Fibroblast of skin of back (primary cell): ENCODE results near the gene EXOC2. TPM values are rescaled to one million over a fixed set of nuclear protein-coding genes. Genes with fewer than 3 reads are reported as not detected.

Experiments
- DNase-seq: peaks from one replicate; pipeline ENCODE4 v3.0.0-alpha.2; 2013
- polyA plus RNA-seq, 2 experiments: library from polyadenylated mRNA; unstranded; fragments of 120-200 nt; gene quantifications; one replicate each; pipeline ENCODE4 v1.2.1, GENCODE V29; 2013; ENCODE audit not compliant: insufficient read length in 2 of 2

The EXOC2 gene, protein sequence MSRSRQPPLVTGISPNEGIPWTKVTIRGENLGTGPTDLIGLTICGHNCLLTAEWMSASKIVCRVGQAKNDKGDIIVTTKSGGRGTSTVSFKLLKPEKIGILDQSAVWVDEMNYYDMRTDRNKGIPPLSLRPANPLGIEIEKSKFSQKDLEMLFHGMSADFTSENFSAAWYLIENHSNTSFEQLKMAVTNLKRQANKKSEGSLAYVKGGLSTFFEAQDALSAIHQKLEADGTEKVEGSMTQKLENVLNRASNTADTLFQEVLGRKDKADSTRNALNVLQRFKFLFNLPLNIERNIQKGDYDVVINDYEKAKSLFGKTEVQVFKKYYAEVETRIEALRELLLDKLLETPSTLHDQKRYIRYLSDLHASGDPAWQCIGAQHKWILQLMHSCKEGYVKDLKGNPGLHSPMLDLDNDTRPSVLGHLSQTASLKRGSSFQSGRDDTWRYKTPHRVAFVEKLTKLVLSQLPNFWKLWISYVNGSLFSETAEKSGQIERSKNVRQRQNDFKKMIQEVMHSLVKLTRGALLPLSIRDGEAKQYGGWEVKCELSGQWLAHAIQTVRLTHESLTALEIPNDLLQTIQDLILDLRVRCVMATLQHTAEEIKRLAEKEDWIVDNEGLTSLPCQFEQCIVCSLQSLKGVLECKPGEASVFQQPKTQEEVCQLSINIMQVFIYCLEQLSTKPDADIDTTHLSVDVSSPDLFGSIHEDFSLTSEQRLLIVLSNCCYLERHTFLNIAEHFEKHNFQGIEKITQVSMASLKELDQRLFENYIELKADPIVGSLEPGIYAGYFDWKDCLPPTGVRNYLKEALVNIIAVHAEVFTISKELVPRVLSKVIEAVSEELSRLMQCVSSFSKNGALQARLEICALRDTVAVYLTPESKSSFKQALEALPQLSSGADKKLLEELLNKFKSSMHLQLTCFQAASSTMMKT
- polyA plus RNA-seq (2013, experiment 1 of 2; ENCODE audit: insufficient read length): 18.2 TPM
- polyA plus RNA-seq (2013, experiment 2 of 2; ENCODE audit: insufficient read length): 19.2 TPM

DNA sequence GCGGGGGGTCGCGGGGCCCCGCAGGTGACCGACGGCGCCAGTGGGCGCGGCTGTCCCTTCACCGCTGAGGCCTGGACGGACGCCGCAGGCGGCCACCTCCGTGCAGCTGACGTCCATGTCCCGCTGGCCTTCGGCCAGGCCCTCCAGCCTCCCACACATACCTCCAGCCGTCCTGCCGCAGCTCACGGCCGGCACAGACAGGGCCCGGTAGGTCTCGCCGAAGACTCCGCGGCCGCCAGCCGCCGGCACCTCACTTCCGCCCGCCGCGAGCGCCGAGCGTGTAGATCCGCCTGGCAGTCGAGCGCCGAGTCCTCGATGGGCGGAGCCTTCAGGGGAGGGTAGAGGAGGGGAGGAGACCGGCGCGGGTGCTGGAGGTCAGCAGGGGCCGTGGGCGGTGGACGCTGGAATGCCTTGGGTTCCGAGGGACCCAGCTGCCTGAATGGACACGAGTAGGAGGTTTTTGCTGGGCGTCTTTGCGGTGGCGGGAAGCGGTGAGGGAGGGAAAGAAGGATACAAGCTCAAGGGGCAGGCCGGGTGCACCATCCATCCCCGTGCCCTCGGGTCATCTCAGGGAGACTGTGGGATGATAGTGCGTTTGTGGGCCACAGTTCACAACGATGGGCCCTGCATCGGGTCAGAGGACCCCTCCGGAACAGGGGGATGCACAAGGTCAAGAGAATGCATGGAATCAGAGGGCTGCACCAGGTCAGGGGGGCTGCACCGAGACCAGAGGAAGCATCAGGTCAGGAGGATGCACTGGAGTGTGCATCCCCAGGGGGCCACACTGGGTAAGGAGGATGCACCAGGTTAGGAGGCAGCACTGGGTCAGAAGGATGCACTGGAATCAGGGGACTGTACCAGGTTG is at the start of gene EXOC2:
TSS of gene EXOC2 (minus strand) at position 282 of the 865 bp plus-strand sequence. CDS start 55,321 bp downstream, outside the sequence.
- DNase-seq: peak; percentile 88

DNA sequence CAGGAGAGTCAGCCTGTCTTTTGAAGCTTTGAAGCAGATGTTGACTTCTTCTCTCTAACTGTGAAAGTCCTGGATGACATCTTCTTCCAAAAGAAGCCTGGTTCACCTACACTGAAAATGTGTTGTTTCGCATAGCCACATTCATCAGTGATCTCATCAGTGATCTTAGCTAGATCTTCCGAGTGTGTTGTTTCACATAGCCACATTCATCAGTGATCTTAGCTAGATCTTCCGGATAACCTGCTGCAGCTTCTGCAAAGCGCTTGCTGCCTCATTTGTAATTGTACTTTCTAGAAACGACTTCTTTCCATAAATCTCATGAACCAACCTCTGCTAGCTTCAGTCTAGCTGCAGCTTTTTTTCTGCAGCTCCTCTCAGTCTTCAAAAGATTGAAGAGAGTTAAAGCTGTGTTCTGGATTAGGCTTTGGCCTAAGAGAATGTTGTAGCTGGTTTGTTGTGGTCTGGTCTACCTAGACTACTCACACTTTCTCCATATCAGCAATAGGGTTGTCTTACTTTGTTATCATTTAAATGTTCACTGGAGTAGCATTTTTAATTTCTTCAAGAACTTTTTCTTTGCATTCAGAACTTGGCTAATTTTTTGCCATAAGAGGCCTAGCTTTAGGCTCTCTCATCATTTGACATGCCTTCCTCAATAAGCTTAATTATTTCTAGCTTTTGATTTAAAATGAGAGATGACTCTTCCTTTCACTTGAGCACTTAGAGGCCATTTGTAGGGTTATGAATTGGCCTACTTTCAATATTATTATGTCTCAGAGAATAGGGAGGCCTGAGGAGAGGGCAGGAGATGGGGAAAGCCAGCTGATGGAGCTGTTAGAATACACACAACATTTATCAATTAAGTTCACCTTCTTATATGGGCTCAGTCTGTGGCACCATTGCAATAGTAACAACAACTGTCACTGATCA is 48.7 kb upstream of the EXOC2 start:
- DNase-seq: no peak

DNA sequence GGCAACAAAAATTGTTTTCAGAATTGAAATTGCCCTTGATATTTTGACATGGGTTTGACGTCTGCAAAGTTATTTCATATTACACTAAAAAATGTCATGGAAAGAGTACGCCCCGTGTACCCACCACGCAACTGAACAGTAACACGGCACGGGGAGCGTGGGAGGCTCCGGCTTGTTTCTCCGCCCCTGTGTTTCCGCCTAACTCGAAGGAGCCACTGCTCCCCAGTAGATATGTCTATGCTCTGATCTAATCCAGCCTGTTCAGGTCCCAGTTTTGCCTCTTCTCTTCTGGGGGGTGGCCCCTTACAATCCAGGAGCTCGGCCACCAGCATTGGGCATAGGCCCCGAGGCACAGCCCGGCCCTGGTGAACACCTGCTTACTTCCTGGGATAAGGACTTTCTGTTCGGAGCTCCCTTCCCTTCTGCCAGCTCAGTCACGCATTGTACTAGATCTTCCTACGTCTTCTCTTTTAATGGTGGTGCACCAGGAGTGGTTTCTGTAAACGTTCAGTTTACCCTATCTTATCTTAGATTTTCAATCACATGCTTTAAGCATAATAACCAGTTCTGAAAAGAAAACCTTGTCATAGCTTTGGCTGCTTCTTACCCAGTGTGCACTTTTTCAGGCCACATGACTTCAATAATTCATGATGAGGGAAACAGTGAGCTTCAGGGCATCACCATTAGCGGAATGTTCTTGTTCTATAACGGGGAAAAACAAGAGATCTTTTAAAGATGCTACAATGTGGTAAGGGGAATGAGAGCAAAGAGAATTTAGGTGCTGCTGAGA is 43.9 kb upstream of the EXOC2 start:
- no peak for DNase-seq

DNA sequence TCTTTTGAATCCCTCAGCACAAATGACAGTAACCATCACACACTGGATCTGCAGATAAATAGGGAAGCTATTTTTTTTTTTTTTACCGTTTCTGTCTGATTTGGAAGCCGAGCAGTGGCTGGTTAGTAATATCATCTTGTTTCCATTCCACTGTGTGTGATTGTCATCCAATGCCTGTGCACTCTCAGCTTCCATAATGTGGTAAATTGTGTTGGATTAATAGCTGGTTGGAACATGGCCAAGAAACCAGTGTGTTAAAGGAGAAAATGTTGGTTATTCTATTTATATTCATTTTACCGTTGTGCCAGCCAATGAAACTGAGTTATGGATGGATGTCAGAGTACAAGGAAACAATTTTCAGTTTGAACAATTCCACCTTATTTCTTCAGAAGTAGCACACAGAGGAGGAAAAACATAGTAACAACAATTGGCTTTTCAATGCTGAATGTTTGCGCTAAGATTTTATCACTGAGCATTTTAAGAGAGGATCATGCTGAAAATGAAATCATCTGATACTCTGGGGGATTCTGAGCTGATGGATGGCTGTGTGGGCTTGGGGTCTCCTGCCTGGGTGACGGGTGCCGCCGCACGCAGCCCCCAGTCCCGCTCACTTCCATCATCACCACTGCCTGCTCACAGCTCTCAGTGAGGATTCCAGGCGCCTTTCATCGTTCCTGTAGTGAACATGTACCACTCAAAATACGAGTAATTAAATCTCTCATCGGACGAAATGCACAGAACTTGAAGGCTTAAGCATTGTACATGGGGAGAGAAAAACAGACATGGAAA is 40.7 kb upstream of the EXOC2 start:
- DNase-seq: no peak

DNA sequence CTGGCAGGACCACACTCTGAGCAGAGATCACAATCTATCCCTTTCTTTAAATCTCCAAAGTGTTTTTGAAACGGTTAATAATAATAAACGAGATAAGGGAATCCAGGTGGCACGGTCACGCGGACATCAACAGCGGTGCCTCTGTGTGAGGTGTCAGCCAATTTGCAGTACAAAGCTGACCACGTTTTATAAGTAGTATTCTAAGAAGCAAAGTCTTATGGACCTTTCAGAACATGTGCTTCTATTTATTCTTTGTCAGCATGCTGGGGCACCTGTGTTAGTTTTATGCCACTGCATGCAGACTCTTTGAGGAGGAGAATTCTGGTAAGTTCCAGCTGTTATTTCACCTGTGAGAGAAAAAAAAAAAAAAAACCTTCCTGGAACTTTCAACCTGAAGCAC is 39.0 kb upstream of the EXOC2 start:
- no peak for DNase-seq

DNA sequence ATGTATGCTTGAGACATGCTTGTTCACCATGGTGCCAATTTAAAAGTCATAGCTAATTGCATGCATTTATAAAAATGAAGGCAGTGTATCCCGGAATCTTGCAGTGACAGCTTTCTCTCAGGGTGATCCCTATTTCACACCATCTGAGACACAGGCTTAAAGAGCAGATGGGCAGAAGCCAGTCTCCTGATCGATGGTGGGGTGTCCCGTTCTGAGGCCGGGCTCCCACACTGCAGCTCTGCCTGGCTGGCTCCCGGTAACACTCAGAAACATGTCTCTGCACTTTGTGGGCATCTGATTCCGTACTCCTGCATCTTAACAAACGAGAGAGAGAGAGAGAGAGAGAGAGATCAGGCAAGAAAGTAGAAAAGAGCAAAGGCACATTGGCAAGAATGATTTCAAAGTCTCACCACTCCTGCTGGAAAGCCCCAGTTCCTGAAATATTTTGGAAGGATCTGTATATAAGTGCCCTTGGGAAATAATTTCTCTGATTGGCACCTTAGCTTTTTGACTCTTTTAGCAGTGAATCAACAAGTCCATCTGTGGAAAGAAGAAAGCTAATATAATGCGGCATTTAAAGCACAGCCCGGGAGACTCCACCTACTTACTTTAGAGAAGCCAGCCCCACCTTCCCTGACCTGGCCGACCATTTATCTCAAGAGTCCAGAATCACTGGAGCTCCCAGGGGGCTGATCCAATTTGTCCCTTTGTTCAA is 36.8 kb upstream of the EXOC2 start:
- DNase-seq: no peak

DNA sequence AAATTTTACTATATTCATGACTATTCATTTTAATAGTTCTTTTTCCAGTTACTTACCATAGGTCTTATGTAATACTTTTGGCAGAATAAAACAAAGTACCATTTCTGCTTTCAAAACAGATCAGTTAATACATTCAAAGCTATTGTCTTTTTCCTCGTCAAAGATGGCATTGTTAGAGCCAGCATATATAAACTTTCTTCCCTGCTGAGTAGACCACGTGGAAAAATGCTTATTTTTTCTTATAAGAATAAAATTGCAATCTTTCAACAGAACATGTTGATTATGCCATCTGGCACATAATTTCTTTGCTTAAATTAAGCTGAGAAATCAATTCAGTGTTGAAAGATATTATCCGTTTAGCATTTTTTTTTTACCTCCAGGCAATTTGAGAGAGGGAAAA is 34.9 kb upstream of the EXOC2 start:
- no peak for DNase-seq

DNA sequence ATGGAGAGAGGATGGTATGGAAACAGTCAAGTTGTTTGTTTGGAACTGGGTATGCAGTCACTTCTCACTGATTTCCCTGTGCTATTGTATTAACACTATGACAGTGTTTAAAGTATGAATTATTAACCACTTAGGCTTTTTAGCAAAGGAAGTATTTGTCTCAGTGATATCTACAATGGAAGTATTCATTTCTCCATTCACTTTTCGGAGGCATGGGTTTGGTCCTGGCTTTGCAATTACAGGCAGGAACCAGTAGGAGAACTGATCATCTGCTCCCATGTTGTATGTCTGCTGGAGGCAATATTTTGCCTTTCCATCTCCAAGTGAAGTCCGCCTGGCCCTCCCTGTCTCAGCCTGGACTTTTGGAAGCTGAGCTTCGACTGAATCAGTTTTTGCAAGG is 30.6 kb upstream of the EXOC2 start:
- DNase-seq: no peak

DNA sequence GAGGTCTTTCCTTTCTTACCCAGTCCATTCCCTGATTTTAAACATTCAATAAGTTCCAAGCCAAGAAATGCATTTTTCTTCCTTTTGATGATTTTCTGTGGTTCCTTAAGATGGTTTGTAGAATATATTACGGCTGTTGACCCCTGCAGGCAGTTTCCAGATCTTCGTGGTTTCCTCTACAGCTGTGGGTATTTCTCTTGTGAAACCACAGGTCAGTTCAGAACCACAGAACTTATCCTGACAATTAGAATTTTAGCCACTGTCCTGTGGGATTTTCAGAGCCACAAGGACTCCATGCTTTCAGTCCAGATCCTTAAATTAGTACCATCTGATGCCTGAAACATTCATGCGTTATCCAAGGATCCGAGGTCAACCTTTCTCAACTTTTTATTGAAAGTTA is 29.7 kb upstream of the EXOC2 start:
- peak; percentile 9 for DNase-seq

DNA sequence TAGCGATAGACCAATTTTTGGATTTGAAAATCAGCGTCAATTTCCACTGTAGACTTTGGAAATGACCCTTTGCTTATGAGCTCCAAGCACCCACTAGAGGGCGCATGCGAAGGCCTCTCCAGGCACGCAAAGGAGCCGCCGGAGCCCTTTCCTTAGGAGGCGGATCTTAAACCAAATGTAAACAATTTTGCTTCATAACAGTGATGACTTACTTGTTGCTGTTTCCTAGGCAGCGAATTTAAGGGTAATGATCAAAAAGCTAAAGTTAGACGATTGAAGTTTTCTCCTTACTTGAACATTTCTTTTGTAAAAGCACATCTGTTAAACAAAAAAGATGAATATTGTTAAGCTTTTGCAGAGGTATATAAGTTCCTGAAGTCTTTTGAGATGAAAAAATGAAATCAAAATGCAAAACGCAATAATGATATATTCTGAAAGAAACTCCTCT is 29.2 kb upstream of the EXOC2 start:
- DNase-seq: peak; percentile 79

DNA sequence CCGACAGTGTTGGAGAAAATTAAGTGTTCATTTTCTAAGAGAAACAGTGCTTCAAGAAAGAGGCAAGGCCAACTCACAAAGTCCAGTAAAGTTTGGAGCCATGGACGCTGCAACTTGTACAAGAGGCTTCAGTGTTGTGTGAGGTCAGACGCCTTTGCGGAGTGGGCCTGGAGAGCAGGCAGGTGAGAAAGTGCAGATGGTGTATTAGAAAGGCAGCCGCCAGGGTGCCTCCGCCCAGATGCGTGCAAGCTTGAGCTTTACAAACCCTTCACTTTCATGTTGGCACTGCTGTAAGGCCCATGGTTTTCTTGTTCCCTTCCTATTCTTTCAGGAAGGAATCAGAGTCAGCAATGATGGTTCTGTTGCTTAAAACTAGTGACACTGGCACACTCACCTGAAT is 25.4 kb upstream of the EXOC2 start:
- DNase-seq: no peak

DNA sequence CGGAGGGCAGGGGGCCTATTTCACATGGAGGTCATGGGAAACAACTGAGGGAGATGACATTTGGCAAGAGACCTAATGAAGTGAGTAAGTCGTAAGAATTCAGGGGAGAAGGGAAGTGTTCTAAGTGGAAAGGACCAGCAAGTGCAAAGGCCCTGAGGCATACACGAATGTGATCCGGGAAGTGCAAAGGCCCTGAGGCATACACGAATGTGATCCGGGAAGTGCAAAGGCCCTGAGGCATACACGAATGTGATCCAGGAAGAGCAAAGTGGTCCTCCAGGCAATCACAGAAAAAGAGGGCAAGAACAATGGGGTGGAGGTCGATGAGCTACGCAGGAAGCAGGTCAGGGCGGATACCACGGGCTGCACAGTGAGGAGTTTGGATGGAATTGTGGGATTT is 24.2 kb upstream of the EXOC2 start:
- no peak for DNase-seq

DNA sequence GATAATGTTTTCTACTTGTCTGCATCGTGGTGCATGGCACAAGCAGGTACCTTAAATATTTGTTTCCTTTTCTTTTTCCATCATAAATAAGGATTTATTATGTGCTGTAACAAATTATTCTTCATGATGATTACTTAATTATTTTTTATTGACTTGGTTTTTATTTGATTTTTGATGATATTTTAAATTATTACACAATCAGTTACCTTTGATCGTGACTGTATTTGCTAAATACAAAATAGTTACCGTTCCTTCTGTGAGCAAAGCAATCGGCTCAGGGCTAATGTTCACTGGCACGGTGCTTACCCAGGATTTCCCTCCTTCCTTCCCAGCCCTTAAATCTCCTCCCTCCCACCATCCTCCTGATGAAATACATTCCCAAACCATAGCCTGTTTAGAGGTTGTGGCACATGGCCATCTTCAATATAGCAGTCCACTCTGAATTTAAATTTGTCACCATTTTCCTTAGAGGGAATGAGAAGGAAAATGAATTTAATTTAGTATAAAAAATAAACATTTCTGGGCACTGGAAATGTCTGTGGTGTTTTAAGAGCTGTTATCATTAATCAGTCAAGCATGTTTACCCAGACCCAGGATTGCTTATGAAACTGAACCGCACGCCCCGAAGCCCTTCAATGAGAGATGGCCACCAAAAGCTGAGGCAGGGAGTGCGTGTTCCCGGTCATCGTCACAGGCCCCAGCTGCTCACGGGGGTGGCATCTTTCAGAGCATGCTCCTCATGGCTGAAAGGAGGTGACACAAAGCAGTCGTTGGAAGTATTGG is 23.0 kb upstream of the EXOC2 start:
- DNase-seq: no peak

DNA sequence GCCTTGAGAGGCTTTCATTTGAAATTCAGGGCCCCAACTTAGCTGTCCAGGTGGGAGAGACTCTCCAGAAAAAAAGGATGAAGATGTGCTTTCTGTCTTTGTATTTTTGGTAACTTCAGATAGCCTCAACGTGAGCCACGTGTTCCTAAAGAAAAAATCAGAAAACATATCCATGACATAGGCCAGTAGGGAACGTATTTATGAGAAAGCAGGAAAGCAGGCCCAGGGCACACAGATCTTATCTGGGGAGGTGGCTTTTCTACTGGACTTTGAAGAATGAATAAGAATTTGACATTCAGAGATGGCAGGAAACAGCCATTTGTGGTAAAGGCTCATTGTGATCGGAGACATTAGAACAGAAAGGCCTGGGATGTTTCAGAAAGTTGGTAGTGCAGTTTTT is 21.2 kb upstream of the EXOC2 start:
- no peak for DNase-seq

DNA sequence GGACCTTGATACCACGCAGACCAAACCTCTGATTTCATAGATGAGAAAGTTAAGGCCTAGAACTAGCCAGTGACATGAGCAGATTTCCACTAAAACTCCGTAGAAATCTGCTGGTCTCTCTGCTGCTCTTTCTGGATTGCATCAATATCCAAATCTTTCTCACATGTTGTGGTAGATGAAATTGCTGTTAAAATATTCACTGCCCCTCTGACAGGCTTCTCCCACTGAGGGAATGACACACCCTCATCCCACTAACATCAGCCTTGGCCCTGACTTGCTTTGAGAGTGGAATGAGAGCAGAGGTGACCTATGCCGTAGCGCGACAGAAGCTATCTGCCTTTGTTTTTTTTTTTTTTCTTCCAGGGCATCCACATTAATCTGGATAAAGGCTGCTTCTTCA is 20.4 kb upstream of the EXOC2 start:
- peak; percentile 9 for DNase-seq

DNA sequence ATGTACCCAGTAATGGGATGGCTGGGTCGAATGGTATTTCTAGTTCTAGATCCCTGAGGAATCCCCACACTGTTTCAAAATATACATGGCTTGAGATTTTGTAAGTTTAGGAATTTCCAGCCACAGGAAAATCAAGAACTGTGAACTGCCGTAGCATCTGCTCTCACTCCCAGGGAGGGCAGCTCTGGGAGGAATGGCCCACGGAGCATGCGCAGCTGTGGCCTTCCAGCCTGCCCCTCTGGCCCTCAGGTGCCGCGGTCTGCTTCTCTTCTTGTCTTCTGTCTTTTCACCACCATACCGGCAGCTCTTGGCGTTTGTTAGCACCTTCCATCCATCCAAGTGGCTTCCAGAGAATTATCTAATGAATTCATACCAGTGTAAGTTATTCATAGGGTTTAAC is 19.9 kb upstream of the EXOC2 start:
- DNase-seq: no peak

DNA sequence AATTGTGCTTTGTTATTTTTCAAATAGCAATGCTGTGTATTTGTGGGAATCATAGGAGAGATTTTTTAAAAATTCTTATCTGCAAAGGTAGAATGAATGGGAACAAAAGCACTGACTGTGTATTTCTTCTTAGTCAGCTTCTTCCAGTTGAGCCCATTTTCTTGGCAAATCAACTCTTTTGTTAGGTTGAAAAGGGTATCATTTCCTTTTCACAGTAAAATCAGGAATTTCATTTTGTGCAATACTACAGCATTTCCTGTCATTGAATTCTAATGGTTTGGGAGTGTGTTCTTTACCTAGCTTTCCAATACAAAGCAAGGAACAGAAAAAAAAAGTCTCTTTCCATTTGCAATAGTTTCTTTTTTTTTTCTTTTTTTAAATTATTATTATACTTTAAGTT is 19.0 kb upstream of the EXOC2 start:
- DNase-seq: no peak
